Measurements from ENCODE around the gene ZNF70.

ZNF70 gene

DNA sequence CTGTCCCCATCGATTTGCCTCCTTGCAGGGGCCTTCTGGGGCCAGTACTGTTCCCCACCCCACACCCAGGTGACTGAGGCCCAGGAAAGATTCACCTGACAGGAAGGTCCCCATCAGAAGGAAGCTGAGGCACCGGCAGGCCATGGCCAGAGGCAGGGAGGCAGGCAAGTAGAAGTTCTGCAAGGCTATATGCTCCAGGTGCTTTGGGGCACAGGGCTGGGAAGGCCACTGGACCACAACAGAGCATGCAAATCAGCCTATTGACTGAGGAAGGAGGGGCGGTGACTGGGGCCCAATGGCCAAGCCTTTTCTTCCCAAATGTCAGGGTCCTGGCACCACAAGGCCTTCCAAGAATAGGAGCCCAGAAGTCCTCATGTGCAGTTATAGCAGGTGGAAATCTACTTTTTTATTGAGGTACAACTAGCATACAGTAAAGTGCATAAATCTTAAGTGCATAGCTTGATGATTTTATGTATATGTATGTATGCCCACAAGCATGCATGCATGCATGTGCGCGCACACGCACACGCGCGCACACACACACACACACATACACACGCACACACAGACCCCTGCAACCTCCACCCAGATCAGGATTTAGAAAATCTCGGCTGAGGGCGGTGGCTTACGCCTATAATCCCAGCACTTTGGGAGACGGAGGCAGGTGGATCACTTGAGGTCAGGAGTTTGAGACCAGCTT is 3.5 kb upstream of the ZNF70 start, which contains the start of gene VPREB3:
VPREB3 (minus strand) TSS at position 206 of the 700 bp plus-strand sequence; CDS start at position 144, 62 bp downstream.
- no peak within 1 kb of the TSS for H3K27ac ChIP-seq (ENCODE audit: low read length)

DNA sequence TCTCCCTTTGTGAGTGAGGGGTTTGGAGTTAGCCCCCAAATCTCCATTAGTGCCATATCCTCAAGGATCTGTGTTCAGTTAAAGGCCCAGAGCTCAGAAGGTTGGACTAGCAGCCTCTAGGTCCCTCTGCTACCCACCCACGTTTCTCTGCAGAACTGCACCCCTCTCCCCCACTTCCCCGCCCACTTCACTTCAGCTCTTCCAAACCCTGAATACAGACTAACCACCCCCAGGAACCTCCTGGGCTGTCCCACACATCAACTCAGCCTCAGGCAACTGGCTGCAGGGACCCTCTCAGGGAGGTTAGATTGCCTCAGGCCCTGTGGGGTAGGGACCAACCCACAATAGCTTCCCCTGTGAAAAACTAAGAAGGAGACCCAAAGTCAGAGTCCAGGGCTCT is 2.5 kb upstream of the ZNF70 start:
- H3K4me1 ChIP-seq (ENCODE audit: control insufficient read depth in 1 of 2, insufficient read depth in 2 of 2, low read length in 2 of 2), result peaks cover 7 to 19% of the 10 kb centered on the region in 2 donors
- H3K27ac ChIP-seq (ENCODE audit: low read length), result no peak overlapping the region
- no peaks in the 10 kb centered on the region for H3K36me3 ChIP-seq (ENCODE audit: control insufficient read depth in 1 of 2, insufficient read depth in 2 of 2, low read length in 2 of 2)
- H3K27me3 ChIP-seq (ENCODE audit: low read depth, low read length), result no peaks in the 10 kb centered on the region
- H3K9me3 ChIP-seq (ENCODE audit: control insufficient read depth in 1 of 2, low read length in 2 of 2), result no peaks in the 10 kb centered on the region
- no peak overlapping the region for H3K4me3 ChIP-seq (ENCODE audit: low read depth in 1 of 2, low read length in 2 of 2)

More for the DNA sequence above, 3.5 kb upstream of the ZNF70 start, which contains the start of gene VPREB3:
- no peak within 1 kb of the TSS for H3K4me3 ChIP-seq (ENCODE audit: low read depth in 1 of 2, low read length in 2 of 2)
- H3K4me1 ChIP-seq (ENCODE audit: control insufficient read depth in 1 of 2, insufficient read depth in 2 of 2, low read length in 2 of 2), result peaks cover 7 to 19% of the 10 kb centered on the region in 2 donors
- H3K27me3 ChIP-seq (ENCODE audit: low read depth, low read length), result no peaks in the 10 kb centered on the region
- H3K9me3 ChIP-seq (ENCODE audit: control insufficient read depth in 1 of 2, low read length in 2 of 2), result no peaks in the 10 kb centered on the region
- no peaks in the 10 kb centered on the region for H3K36me3 ChIP-seq (ENCODE audit: control insufficient read depth in 1 of 2, insufficient read depth in 2 of 2, low read length in 2 of 2)

DNA sequence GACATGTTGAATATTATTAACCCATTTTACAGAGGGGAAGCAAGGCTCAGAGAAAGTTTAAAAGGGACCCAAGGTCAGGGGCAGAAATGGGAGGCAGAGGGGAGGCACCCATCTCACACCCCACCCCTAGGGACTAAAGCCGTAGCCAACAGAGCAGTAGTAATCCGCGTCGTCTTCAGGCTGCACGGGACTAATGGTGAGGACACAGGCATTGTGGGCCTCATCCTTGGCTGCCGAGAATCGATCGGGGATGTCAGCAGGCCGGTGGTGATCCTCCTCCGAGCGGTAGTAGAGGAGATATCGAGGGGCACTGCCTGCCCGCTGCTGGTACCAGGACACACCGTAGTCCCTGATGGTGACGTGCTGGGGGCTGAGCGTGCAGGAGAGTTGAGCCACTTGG is 1.8 kb upstream of the ZNF70 start:
- no peak overlapping the region for H3K4me3 ChIP-seq (ENCODE audit: low read depth in 1 of 2, low read length in 2 of 2)

DNA sequence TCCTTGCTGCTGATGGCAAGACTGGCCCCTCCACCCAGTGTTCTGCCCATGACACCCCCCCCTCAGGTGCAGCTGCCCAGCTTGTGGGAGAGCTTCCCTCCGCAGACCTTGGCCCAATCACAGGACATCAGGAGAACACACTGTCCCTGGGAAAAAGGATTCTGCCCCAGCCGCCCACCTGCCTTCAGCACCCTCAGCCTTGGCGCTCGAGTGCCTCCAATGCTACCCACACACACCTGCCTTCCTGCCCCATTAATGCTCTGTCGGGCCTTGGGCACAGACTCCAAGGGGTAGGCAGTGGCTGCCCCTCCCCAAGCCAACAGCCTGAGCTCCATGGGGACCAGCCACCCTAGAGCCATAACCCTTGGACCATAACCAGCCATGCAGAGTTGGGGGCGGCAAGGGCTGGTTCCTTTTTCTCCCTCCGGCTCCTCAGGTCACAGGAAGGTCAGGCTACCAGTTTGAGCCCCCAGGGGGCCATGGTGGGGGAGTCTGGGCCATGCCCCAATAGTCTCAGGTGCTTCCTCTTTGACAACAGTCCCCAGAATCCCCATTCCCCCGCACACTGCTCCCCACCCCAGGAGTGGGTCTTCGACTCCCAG is 1.3 kb upstream of the ZNF70 start:
- Histone ChIP-seq H3K9me3 (ENCODE audit: control insufficient read depth in 1 of 2, low read length in 2 of 2) (no peaks in the 10 kb centered on the region), H3K4me1 (ENCODE audit: control insufficient read depth in 1 of 2, insufficient read depth in 2 of 2, low read length in 2 of 2) (peaks cover 7 to 19% of the 10 kb centered on the region in 2 donors), H3K27ac (ENCODE audit: low read length) (no peak overlapping the region), H3K36me3 (ENCODE audit: control insufficient read depth in 1 of 2, insufficient read depth in 2 of 2, low read length in 2 of 2) (no peaks in the 10 kb centered on the region), H3K27me3 (ENCODE audit: low read depth, low read length) (no peaks in the 10 kb centered on the region), H3K4me3 (ENCODE audit: low read depth in 1 of 2, low read length in 2 of 2) (no peak overlapping the region)

More for the DNA sequence above, 1.8 kb upstream of the ZNF70 start:
- peaks cover 7 to 19% of the 10 kb centered on the region in 2 donors for H3K4me1 ChIP-seq (ENCODE audit: control insufficient read depth in 1 of 2, insufficient read depth in 2 of 2, low read length in 2 of 2)
- H3K36me3 ChIP-seq (ENCODE audit: control insufficient read depth in 1 of 2, insufficient read depth in 2 of 2, low read length in 2 of 2), result no peaks in the 10 kb centered on the region
- no peaks in the 10 kb centered on the region for H3K27me3 ChIP-seq (ENCODE audit: low read depth, low read length)
- no peak overlapping the region for H3K27ac ChIP-seq (ENCODE audit: low read length)
- H3K9me3 ChIP-seq (ENCODE audit: control insufficient read depth in 1 of 2, low read length in 2 of 2), result no peaks in the 10 kb centered on the region

DNA sequence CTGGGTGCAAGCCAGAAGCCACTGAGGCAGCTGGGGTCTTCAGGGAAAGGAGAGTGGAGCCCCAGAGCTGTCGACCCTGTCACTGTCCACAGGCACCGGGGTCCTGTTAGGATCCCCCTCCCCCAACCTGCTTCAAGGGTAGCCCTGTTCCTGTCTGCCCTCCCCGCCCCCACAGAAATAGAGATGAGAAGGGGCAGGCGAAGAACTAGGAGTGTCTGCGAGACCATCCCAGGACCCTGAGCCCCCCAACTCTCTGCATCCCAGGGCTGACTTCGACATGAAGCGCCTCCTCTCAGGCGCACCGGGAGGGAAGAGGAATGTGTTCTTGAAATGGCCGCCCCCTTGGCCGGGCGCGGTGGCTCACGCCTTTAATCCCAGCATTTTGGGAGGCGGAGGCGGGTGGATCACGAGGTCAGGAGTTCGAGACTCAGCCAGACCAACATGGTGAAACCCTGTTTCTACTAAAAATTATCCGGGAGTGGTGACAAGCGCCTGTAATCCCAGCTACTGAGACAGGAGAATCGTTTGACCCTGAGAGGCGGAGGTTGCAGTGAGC is 607 bp upstream of the ZNF70 start:
- H3K4me1 ChIP-seq (ENCODE audit: control insufficient read depth in 1 of 2, insufficient read depth in 2 of 2, low read length in 2 of 2), result peaks cover 7 to 19% of the 10 kb centered on the region in 2 donors
- peak overlapping the region; percentile 70 to 77 for H3K4me3 ChIP-seq (ENCODE audit: low read depth in 1 of 2, low read length in 2 of 2)
- H3K27ac ChIP-seq (ENCODE audit: low read length), result peak overlapping the region; percentile 80
- H3K9me3 ChIP-seq (ENCODE audit: control insufficient read depth in 1 of 2, low read length in 2 of 2), result no peaks in the 10 kb centered on the region
- H3K27me3 ChIP-seq (ENCODE audit: low read depth, low read length), result no peaks in the 10 kb centered on the region
- no peaks in the 10 kb centered on the region for H3K36me3 ChIP-seq (ENCODE audit: control insufficient read depth in 1 of 2, insufficient read depth in 2 of 2, low read length in 2 of 2)

DNA sequence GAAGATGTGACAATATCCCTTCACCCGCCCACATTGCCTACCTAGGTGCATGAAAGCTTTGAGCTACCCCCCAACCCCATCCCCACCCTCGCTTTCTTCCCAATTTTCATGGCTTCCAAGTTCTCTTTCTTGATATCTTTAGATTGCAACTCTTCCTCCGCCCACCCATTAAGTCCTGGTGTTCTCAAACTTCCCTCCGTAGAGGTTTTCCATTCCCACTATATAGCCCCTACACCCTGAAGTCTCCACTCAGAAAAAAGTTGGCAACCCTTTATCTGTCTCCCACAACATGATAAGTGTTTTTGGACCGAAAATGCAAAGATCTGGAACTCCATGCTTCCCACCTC is 572 bp downstream of the ZNF70 start:
- Histone ChIP-seq H3K27me3 (ENCODE audit: low read depth, low read length) (no peaks in the 10 kb centered on the region), H3K27ac (ENCODE audit: low read length) (peak overlapping the region; percentile 51), H3K36me3 (ENCODE audit: control insufficient read depth in 1 of 2, insufficient read depth in 2 of 2, low read length in 2 of 2) (peaks cover 0 to 1% of the 10 kb centered on the region in 2 donors), H3K9me3 (ENCODE audit: control insufficient read depth in 1 of 2, low read length in 2 of 2) (no peaks in the 10 kb centered on the region), H3K4me1 (ENCODE audit: control insufficient read depth in 1 of 2, insufficient read depth in 2 of 2, low read length in 2 of 2) (peaks cover 7 to 19% of the 10 kb centered on the region in 2 donors), H3K4me3 (ENCODE audit: low read depth in 1 of 2, low read length in 2 of 2) (peak overlapping the region; percentile 77 to 79)

DNA sequence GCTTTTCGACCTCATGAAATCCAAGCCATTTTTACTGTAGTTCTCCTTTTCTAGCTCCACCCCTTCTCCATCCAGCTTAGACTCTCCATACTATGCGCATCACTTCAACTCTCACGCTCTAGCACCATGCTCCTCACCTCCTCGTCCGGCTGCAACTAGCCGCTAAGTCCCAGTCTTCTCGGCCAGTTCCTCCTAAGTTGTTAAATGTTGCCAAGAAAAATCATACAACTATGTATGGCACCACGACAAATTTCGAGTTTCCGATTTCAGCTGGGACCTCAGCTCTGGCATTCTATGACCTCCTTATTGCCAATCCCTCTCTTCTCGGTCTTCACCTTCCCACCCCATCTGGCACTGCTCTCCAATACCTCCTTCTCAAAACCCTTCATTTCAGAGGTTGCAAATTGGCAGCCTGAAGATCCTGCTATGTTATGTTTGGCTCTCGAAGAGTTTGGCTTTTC is 1.0 kb downstream of the ZNF70 start:
- Histone ChIP-seq H3K4me1 (ENCODE audit: control insufficient read depth in 1 of 2, insufficient read depth in 2 of 2, low read length in 2 of 2) (peaks cover 7 to 19% of the 10 kb centered on the region in 2 donors), H3K27me3 (ENCODE audit: low read depth, low read length) (no peaks in the 10 kb centered on the region), H3K36me3 (ENCODE audit: control insufficient read depth in 1 of 2, insufficient read depth in 2 of 2, low read length in 2 of 2) (peaks cover 0 to 6% of the 10 kb centered on the region in 2 donors), H3K27ac (ENCODE audit: low read length) (no peak overlapping the region), H3K4me3 (ENCODE audit: low read depth in 1 of 2, low read length in 2 of 2) (peak overlapping the region; percentile 77 to 79), H3K9me3 (ENCODE audit: control insufficient read depth in 1 of 2, low read length in 2 of 2) (no peaks in the 10 kb centered on the region)

DNA sequence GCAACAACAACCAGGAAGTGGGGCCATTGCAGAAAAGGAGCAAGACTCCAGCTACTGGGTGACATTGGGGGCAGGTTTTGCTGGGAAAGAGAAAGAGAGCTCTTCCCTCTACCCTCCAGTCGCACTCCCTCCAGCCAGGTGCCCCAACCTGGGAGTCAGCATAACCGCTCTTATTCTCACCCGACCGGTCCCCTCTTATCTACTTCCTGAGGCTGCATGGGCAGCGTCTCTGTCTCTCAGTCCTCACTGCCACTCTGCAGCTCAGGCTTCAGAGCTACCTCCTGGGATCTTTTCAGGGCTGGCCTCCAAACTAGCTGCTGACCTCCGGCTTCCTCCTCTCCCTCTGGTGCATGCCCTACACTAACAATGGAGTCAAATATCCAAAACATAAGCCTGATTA is 5.1 kb downstream of the ZNF70 start:
- no peaks in the 10 kb centered on the region for H3K9me3 ChIP-seq (ENCODE audit: control insufficient read depth in 1 of 2, low read length in 2 of 2)
- no peak overlapping the region for H3K4me3 ChIP-seq (ENCODE audit: low read depth in 1 of 2, low read length in 2 of 2)
- no peaks in the 10 kb centered on the region for H3K27me3 ChIP-seq (ENCODE audit: low read depth, low read length)
- no peak overlapping the region for H3K27ac ChIP-seq (ENCODE audit: low read length)
- peaks cover 14 to 27% of the 10 kb centered on the region in 2 donors for H3K36me3 ChIP-seq (ENCODE audit: control insufficient read depth in 1 of 2, insufficient read depth in 2 of 2, low read length in 2 of 2)
- peaks cover 7 to 13% of the 10 kb centered on the region in 2 donors for H3K4me1 ChIP-seq (ENCODE audit: control insufficient read depth in 1 of 2, insufficient read depth in 2 of 2, low read length in 2 of 2)

DNA sequence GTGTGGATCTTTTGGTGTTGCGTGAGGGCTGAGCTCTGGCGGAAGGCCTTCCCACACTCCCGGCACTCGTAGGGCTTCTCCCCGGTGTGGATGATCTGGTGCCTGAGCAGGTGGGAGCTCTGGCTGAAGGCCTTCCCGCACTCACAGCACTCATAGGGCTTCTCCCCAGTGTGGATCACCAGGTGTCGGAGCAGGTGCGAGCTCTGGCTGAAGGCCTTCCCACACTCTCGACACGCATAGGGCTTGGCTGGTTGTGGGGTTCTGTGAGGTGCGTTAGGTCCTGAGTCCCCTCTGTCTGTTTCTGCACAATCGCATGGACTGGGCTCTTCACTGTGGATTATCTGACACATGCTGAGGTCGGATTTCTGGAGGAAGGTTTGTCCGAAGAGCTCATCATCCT is 6.4 kb downstream of the ZNF70 start:
- H3K4me3 ChIP-seq (ENCODE audit: low read depth in 1 of 2, low read length in 2 of 2), result no peak overlapping the region
- H3K4me1 ChIP-seq (ENCODE audit: control insufficient read depth in 1 of 2, insufficient read depth in 2 of 2, low read length in 2 of 2), result peaks cover 0 to under 1% of the 10 kb centered on the region in 2 donors
- H3K27ac ChIP-seq (ENCODE audit: low read length), result no peak overlapping the region
- H3K36me3 ChIP-seq (ENCODE audit: control insufficient read depth in 1 of 2, insufficient read depth in 2 of 2, low read length in 2 of 2), result peaks cover 14 to 27% of the 10 kb centered on the region in 2 donors
- no peaks in the 10 kb centered on the region for H3K27me3 ChIP-seq (ENCODE audit: low read depth, low read length)
- H3K9me3 ChIP-seq (ENCODE audit: control insufficient read depth in 1 of 2, low read length in 2 of 2), result no peaks in the 10 kb centered on the region

DNA sequence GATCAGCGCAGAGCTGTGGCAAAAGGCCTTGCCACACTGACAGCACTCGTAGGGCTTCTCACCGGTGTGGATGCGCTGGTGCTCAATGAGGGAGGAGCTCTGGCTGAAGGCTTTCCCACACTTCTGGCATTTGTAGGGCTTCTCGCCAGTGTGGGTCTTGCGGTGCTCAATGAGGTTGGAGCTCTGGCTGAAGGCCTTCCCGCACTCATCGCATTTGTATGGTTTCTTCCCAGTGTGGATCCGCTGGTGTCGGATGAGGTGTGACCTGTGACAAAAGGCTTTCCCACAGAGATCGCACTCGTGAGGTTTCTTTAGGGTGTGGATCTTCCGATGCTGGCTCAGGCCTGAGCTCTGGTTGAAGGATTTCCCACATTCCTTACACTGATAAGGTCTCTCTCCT is 6.9 kb downstream of the ZNF70 start:
- Histone ChIP-seq H3K4me3 (ENCODE audit: low read depth in 1 of 2, low read length in 2 of 2) (no peak overlapping the region), H3K9me3 (ENCODE audit: control insufficient read depth in 1 of 2, low read length in 2 of 2) (no peaks in the 10 kb centered on the region), H3K36me3 (ENCODE audit: control insufficient read depth in 1 of 2, insufficient read depth in 2 of 2, low read length in 2 of 2) (peaks cover 14 to 27% of the 10 kb centered on the region in 2 donors), H3K27me3 (ENCODE audit: low read depth, low read length) (no peaks in the 10 kb centered on the region), H3K4me1 (ENCODE audit: control insufficient read depth in 1 of 2, insufficient read depth in 2 of 2, low read length in 2 of 2) (no peaks in the 10 kb centered on the region), H3K27ac (ENCODE audit: low read length) (no peak overlapping the region)

DNA sequence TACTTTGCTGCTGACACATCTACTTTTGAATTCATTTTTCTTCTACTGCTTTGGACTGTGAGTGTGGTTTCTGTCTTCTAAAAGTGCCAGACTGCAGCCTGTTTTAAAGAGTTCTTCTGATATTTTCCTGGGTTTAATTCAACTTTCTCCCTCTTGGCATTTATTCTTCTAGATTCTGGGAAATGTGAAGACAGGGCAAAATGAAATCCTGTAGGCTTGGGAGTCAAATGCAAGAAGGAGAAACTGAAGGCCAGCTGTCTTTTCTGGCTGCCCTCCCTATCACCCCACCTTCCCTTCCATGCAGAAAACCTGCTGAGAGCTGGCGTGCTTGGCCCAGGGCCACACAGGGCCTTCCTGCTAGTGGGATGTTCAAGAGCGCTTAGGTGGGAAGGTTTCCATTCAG is 7.6 kb downstream of the ZNF70 start:
- H3K9me3 ChIP-seq (ENCODE audit: control insufficient read depth in 1 of 2, low read length in 2 of 2), result no peaks in the 10 kb centered on the region
- no peak overlapping the region for H3K27ac ChIP-seq (ENCODE audit: low read length)
- no peaks in the 10 kb centered on the region for H3K4me1 ChIP-seq (ENCODE audit: control insufficient read depth in 1 of 2, insufficient read depth in 2 of 2, low read length in 2 of 2)
- peaks cover 14 to 27% of the 10 kb centered on the region in 2 donors for H3K36me3 ChIP-seq (ENCODE audit: control insufficient read depth in 1 of 2, insufficient read depth in 2 of 2, low read length in 2 of 2)
- no peak overlapping the region for H3K4me3 ChIP-seq (ENCODE audit: low read depth in 1 of 2, low read length in 2 of 2)
- no peaks in the 10 kb centered on the region for H3K27me3 ChIP-seq (ENCODE audit: low read depth, low read length)

All from muscle layer of duodenum (tissue), 2 donors.